Peyer's patch (tissue), 4 donors: ENCODE measurements around the gene PRMT2.

Source experiments
- CTCF ChIP-seq, 6 experiments: fragments of 450-650 bp in 4 of 6; fragments of 200-600 bp in 2 of 6; sonication (generic) in 1 of 6; IDR thresholded peaks; one replicate each; pipeline ENCODE4 v1.5.1; 2017 to 2019; ENCODE audit warnings: antibody characterized with exemption in 6 of 6, mild to moderate bottlenecking in 3 of 6, moderate library complexity in 1 of 6
- POLR2A ChIP-seq, 2 donors: fragments of 450-650 bp; IDR thresholded peaks; one replicate each; pipeline ENCODE4 v1.5.1; 2017; ENCODE audit warnings: antibody characterized with exemption in 2 of 2, mild to moderate bottlenecking in 2 of 2, moderate library complexity in 2 of 2

GRCh38 chr21:46636550-46637285 lies 1.2 kb downstream of the PRMT2 start:
- TF ChIP-seq CTCF (IDR thresholded peaks at IDR 0.05) (no peak), POLR2A (IDR thresholded peaks at IDR 0.05) (no peak)
